HG03060 (cell line): ENCODE measurements around the gene UBE3D.
"Not testable (repeated sequence)": the region's sequence is repeated elsewhere in the genome, so short reads cannot be mapped to it uniquely, and the experiment has no call there.

Experiments
- ATAC-seq: cut with Tn5 transposase; IDR thresholded peaks from one replicate; pipeline ENCODE4 v1.9.1; 2021; ENCODE audit warnings: low read depth, moderate number of reproducible peaks; ENCODE audit not compliant: unreplicated experiment

The UBE3D gene

GRCh38 chr6:82878812-82879211 lies 186.8 kb downstream of the UBE3D start:
- ATAC-seq: no peak

GRCh38 chr6:82877213-82878195 lies 188.1 kb downstream of the UBE3D start:
- ATAC-seq: no peak

DNA sequence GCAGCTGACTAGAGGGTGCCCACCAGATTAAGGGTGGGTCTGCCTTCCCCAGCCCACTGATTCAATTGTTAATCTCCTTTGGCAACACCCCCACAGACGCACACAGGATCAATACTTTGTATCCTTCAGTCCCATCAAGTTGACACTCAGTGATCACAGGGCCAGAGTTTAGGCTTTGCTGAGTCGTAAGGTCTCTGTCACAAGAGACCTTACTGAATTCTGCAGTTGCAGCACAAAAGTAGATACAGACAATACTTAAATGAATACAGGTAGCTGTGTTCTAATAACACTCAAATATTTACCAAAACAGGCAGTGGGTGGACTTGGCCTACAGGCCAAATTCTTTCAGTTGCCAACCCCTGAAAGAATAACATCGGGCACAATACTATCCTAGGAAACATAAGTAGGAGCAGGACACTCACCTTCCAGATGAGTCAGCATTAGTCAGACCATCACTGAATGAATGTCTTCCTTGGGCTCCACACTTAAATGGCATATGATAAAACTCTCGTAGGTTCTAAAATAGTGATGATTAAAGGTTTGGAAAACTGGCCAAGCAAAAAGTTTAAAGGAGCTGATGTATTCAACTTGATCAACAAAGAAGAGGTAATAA lies 190.0 kb downstream of the UBE3D start:
- no peak for ATAC-seq

- no peak for ATAC-seq
These were observed 190.8 kb downstream of the UBE3D start for GRCh38 chr6:82874867-82875266.

DNA sequence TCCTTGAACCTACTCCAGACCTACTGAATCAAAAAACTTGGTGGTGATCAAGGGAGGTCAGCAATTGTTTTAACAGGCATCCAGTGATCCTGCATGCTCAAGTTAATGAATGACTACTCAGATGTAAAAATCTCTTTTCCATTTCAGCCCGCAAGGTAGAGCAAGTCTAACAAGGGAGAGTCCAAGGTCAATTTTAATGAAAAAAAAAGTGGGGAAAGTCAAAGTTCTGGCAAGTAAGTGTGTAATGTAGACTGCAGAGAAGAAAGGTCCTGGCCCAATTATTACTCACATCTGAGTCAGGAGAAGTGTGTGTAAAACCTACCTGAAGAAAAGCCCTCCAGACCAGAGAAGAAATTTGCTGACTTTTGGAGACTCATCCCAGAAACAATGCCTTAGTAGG lies 193.5 kb downstream of the UBE3D start:
- no peak for ATAC-seq

GRCh38 chr6:82870582-82871172 lies 195.0 kb downstream of the UBE3D start:
- ATAC-seq: no peak

- ATAC-seq: no peak
These were observed 196.1 kb downstream of the UBE3D start for GRCh38 chr6:82869493-82869892.

GRCh38 chr6:82867946-82868345 lies 197.7 kb downstream of the UBE3D start:
- ATAC-seq: no peak

DNA sequence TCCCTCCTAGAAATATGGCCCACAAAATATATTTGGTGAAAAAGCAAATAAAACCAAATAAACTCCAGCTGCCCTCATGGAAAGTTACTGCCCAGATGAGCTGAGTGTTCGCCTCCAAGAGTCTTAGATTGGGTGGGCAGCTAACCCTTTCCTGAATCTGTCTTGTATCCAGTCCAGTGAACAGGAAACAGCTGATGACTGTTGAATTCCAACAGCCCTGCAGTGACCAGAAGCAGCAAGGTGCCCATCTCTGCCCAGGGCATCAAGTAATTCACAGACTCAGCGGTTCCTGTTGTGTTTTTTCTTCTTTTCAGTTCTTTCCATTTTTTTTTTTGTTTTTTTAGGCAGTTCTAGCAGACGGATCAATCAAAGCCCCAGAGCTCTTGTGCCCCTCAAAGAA lies 199.2 kb downstream of the UBE3D start:
- no peak for ATAC-seq

- no peak for ATAC-seq
These were observed 200.2 kb downstream of the UBE3D start for GRCh38 chr6:82865461-82865860.

DNA sequence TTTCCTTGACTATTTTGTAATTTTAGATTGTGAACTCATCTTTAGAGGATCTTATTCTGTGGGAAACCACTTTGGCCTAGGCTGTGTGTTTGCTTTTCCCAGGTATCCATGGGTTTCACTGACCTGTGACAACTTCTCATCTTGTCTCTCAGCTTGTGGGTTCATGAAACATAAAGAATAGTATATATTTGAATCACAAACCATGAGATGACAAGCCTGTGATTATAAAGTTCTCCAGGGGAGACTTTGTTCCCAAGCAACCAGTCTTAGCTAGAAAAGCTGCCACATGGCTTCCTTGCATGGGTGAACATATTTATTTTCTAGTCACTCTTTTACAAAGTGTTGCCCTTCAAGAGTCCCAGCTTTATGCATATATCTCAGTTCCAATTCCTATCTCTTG lies 201.9 kb downstream of the UBE3D start:
- ATAC-seq: no peak

DNA sequence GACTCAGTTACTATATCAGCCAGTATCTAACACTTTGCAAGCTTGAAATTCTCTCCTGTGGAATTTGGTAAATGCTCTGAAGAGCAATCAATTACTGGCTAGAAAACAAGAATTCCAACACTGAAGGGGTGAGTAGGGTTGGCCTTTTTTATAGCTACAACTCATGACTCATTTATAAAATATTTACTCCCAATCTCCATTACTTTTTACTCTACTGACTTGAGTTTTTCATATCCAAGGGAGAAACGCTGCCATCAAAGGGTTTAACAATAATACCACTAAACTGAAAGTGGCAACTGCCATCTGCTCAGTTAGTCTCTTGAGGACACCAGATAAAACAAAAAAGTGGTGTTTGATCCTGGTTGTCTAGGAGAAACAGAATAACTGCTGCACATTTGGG lies 203.1 kb downstream of the UBE3D start:
- no peak for ATAC-seq

DNA sequence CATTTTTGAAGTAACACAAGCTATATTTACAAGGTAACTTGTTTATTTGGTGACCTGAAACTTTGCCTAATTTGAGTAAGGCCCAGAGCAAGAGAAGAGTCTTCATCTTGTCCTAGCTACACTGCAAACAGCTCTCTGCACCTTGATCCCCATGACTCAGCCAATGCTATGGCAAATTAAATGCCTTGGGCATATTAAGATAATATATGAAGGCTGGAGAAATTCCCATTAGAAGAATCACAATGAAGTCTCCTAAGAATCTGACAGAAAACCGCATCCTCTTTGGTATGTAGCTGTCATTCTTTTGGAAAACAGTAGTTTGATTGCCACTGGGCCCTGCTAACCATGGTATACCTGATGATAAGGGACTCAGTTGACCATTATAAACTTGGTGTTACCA lies 204.5 kb downstream of the UBE3D start:
- no peak for ATAC-seq

DNA sequence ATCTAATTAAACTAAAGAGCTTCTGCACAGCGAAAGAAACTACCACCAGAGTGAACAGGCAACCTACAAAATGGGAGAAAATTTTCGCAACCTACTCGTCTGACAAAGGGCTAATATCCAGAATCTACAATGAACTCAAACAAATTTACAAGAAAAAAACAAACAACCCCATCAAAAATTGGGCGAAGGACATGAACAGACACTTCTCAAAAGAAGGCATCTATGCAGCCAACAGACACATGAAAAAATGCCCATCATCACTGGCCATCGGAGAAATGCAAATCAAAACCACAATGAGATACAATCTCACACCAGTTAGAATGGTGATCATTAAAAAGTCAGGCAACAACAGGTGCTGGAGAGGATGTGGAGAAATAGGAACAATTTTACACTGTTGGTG lies 209.6 kb downstream of the UBE3D start:
- not testable (repeated sequence) for ATAC-seq

GRCh38 chr6:82852904-82853303 lies 212.7 kb downstream of the UBE3D start:
- ATAC-seq: not testable (repeated sequence)

GRCh38 chr6:82843291-82843885 lies 222.3 kb downstream of the UBE3D start:
- ATAC-seq: no peak

- ATAC-seq: no peak
These were observed 222.9 kb downstream of the UBE3D start for GRCh38 chr6:82842721-82843120.
